Right cardiac atrium (tissue), 5 donors: ENCODE data around the gene CAMSAP1. TPM values are rescaled to one million over a fixed set of nuclear protein-coding genes. Genes with fewer than 3 reads are reported as not detected.
A peak's percentile ranks its signal among the peaks of the same experiment; 100 is the strongest.

Source experiments
- ATAC-seq, 2 donors: fragments of 200-7000 bp; cut with Tn5 transposase; one replicate each; pipeline versions ENCODE4 v1.8.0 to v1.9.1; 2020; ENCODE audit warnings: moderate library complexity in 2 of 2, mild to moderate bottlenecking in 1 of 2
- DNase-seq, 3 donors: peaks; one replicate each; pipeline ENCODE4 v3.0.0-alpha.2; 2020
- H3K27ac ChIP-seq: one replicate; pipeline ENCODE4 v1.5.1; 2013; ENCODE audit warnings: mild to moderate bottlenecking, low read length, control low read depth, moderate library complexity
- H3K27me3 ChIP-seq: one replicate; pipeline ENCODE4 v1.6.1; 2013; ENCODE audit not compliant: control insufficient read depth, insufficient read depth
- H3K4me1 ChIP-seq: one replicate; pipeline ENCODE4 v1.6.1; 2013; ENCODE audit warnings: low read length; ENCODE audit not compliant: control insufficient read depth, insufficient read depth
- H3K4me3 ChIP-seq: one replicate; pipeline ENCODE4 v1.5.1; 2013; ENCODE audit warnings: low read length, control low read depth
- H3K9me3 ChIP-seq: one replicate; pipeline ENCODE4 v1.6.1; 2013; ENCODE audit warnings: low read length; ENCODE audit not compliant: control insufficient read depth
- WGBS: extraction: QIAGEN DNeasy Blood & Tissue Kit; methylation state at CpG from one replicate; pipeline ENCODE4 v1.1.7; 2013; 5-methylcytosine and 5-hydroxymethylcytosine counted together
- intact Hi-C, 4 donors: fragments of 100-400 bp; cut with DNase I; formaldehyde crosslinking; loops; one replicate each; pipeline versions ENCODE4 v1.11.0 to v1.14.0; 2022 to 2023
- polyA plus RNA-seq: library from polyadenylated mRNA; stranded (reverse); fragments of 200-250 nt; gene quantifications from one replicate; pipeline ENCODE4 v1.2.3, GENCODE V29; 2013
- total RNA-seq, 4 donors: library from RNA; stranded (reverse); fragmentation: NEBNext Ultra II Directional; extraction: Animal tissue kit (Norgen Biotek cat#: 25700); gene quantifications; one replicate each; pipeline ENCODE4 v1.2.1, GENCODE V29; 2021
- donor health status: healthy with polysubstance abuse.
- donor health status: DM: no; HTN: yes; CAD: no.
- donor health status: DM: no; HTN: no; CAD: no.
- donor health status: DM: no; HTN: yes; CAD: no; lungs with severe emphysema.
- donor health status: DM: yes; HTN: yes; CAD: no.

CAMSAP1 gene
- total and polyA plus RNA-seq, 5 donors: 10.0 to 22.8 (median 18.2) TPM

DNA sequence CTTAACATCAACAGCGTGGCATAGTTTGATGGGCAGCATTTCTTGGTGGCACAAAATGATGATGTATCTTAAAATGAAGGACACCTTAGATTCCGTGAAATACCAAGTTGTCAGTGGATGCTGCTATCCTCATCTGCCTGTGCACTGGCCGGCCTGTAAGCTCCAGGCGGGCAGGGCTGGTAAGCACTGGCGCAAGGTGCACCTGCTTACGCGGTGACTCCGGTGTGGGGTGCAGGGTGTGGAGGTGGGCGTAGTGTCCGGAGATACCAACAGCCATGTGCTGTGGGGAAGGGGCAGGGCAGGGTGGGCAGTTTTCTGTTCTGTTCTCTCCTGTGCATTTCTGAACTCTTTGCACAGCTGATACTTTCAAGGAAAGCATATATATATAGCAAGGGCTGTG is 103.9 kb downstream of the CAMSAP1 start:
- DNase-seq (no peak), ATAC-seq (no peak)
- 95% methylated on average over 10 of the region's 10 CpGs for WGBS
- H3K27ac ChIP-seq: no peak overlapping the region
- intact Hi-C loops: no loop called here
- H3K4me3 ChIP-seq: no peak overlapping the region
- H3K9me3 ChIP-seq: no peaks in the 10 kb centered on the region
- H3K4me1 ChIP-seq: no peaks in the 10 kb centered on the region
- H3K27me3 ChIP-seq: no peaks in the 10 kb centered on the region

DNA sequence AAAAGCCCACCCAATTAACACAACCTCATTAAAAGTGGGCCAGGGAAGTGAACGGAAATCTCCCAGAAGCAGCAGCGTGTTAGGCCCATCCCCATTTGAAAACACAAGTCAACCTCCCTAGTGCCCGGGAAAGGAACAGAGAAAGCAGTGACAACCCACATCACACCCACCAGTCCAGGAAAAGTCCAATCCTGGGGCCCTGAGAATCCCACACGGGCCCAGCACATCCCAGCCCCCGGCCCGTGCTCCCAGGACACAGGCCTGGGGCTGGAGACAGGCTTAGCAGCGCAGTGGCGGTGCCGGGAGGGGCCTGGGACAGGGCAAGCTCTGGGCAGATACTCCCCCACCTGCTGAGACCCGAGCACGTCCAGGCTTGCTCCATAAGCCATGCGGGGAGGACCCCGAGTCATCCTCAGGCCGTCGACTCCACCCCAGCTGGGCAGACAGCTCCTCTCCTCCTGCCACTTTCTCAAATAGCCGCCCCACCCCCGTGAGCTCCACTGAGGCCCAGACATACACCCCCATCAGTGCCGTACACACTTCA is 104.4 kb downstream of the CAMSAP1 start:
- ATAC-seq (no peak), DNase-seq (peak in 2 of 3 donors; percentile 6 to 35)
- Histone ChIP-seq H3K27ac (no peak overlapping the region), H3K27me3 (no peaks in the 10 kb centered on the region), H3K9me3 (no peaks in the 10 kb centered on the region), H3K4me3 (no peak overlapping the region), H3K4me1 (no peaks in the 10 kb centered on the region)
- 65% methylated on average over 18 of the region's 18 CpGs for WGBS
- intact Hi-C loops: no loop called here

DNA sequence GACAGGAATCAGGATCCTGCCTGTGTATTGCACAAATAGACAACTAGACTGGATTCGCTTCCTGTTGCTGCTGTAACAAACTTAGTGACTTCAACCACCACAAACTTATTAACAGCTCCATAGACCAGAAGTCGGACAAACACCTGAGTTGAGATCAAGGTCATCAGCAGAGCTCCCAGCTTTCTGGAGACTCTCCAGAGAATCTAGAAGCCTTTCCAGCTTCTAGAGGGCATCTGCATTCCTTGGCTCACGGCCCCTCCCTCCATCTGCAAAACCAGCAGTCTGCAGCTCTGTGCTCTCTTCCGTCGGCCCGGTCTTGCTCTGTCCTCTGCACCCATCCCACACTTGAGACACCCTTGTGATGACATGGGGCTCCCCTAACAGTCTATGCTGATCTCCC is 106.3 kb downstream of the CAMSAP1 start:
- Histone ChIP-seq H3K4me1 (no peaks in the 10 kb centered on the region), H3K9me3 (no peaks in the 10 kb centered on the region), H3K27ac (no peak overlapping the region), H3K27me3 (no peaks in the 10 kb centered on the region), H3K4me3 (no peak overlapping the region)
- ATAC-seq: no peak
- intact Hi-C loops: no loop called here
- WGBS: 92% methylated on average over 6 of the region's 6 CpGs
- DNase-seq: no peak

DNA sequence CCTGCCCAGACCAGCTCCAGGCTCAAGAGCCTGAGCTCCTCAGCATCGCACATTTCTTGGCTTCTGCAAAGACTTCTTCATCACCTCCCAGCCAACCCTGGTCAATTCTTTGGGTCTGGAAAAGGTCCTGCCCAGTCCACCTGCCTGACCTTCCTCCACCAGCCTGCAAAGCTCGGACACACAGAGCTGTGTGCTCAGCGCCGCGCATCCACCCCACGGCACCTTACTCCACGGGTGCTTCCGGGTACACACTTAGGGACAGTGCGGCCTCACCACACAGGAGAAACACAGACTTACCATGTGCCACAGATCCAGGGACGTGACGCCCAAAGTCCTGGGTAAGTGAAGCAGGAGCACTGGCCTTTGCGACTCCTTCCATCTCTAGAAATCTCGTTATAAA is 108.1 kb downstream of the CAMSAP1 start:
- Histone ChIP-seq H3K4me1 (no peaks in the 10 kb centered on the region), H3K27me3 (no peaks in the 10 kb centered on the region), H3K27ac (no peak overlapping the region), H3K4me3 (no peak overlapping the region), H3K9me3 (no peaks in the 10 kb centered on the region)
- peak in 2 of 3 donors; percentile 20 to 31 for DNase-seq
- intact Hi-C loops: no loop called here
- ATAC-seq: no peak
- 96% methylated on average over 13 of the region's 13 CpGs for WGBS

DNA sequence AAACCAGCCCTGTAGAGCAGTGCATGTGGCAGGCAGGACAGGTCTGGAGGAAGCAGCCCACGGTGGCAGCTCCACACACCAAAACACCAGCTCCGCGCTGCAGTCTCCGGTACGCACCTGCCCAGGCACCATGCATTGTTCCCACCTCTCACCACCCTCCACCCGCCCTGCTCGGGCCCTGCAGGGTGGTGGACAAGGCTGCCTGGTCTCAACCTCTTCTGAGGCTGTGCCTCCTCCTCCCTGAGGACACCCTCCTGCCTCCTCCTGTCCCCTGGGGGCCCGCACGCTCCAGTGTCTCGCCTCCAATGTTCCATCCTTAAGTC is 109.1 kb downstream of the CAMSAP1 start:
- Histone ChIP-seq H3K4me3 (no peak overlapping the region), H3K27me3 (no peaks in the 10 kb centered on the region), H3K9me3 (no peaks in the 10 kb centered on the region), H3K27ac (no peak overlapping the region), H3K4me1 (no peaks in the 10 kb centered on the region)
- DNase-seq: peak in 1 of 3 donors; percentile 45
- 76% methylated on average over 10 of the region's 10 CpGs for WGBS
- ATAC-seq: no peak
- intact Hi-C loops: no loop called here

DNA sequence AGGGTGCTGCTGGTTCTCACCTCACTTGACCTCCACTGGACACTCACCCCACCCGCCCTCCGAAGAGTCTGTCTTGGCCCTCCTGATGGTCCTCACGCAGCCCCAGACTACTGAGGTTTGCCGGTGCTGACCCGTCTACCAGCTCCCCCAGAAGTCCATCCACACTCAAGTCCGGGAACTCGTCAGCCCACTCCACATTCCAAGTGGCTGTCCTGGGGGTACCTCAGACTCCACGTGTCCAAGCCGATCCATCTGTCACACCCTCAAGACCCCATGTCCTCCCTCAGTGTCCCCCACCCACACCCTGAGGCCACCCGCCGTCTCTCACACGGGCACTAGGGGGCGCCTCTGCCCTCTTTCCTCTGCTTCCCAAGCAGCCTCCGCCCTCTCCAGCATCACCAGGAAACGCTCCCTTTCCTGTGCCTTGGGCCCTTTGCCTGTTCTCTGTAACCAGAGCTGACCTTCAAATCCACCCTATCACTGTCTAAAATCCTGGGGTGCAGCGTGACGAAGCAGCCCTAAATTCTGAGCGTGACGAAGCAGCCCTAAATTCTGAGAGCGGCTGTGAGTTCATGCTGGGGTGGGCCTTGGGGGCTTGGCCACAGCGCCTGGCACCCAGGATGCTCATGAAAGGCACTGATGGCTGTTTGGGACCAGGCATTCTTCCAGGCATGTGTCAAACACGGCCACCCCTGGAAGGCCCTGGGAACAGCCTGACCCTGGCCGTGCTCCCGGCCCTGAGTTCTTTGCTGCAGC is 109.7 kb downstream of the CAMSAP1 start:
- Histone ChIP-seq H3K4me3 (no peak overlapping the region), H3K9me3 (no peaks in the 10 kb centered on the region), H3K27ac (no peak overlapping the region), H3K4me1 (no peaks in the 10 kb centered on the region), H3K27me3 (no peaks in the 10 kb centered on the region)
- intact Hi-C loops: no loop called here
- WGBS: 30% methylated on average over 24 of the region's 24 CpGs
- DNase-seq (peak; percentile 47 to 80 (median 80)), ATAC-seq (peak; percentile 57 to 77)

DNA sequence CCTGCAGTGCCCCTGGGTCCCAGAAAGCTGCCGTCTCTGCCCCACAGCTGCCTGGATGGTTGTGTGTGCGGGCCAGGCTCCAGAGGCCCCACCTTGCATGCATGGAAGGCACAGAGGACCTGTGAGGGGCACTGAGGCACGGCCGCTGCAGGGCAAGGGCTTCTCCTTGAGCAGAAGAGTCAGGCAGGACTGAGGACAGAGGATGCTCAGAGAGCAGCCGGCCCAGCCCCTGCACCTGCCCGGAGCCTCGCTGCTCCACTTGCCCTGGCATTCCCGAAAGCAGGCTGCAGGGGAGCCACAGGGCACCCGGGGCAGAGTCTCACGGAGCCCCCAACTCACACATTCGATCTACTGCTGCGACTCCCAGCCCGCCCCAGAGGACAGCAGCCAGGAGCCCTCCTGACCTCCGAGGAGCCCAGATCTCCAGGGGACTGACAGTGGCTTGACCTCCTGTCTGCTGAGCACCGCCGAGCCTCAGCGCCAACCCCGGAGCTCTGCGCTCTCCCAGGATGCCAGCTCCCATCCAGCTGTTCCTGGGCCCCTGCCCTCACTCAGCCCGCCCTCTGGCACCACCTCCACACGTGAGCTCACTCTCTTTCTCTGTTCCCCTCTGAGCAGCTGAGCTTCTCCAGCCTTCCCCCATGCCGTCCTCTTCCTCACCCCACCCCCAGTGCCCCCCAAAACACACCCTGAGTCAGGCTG is 110.4 kb downstream of the CAMSAP1 start:
- intact Hi-C loops: no loop called here
- Histone ChIP-seq H3K4me3 (no peak overlapping the region), H3K9me3 (no peaks in the 10 kb centered on the region), H3K27me3 (no peaks in the 10 kb centered on the region), H3K27ac (no peak overlapping the region), H3K4me1 (no peaks in the 10 kb centered on the region)
- DNase-seq (peak in 2 of 3 donors; percentile 46 to 51), ATAC-seq (peak in 1 of 2 donors; percentile 7)
- 69% methylated on average over 22 of the region's 22 CpGs for WGBS

DNA sequence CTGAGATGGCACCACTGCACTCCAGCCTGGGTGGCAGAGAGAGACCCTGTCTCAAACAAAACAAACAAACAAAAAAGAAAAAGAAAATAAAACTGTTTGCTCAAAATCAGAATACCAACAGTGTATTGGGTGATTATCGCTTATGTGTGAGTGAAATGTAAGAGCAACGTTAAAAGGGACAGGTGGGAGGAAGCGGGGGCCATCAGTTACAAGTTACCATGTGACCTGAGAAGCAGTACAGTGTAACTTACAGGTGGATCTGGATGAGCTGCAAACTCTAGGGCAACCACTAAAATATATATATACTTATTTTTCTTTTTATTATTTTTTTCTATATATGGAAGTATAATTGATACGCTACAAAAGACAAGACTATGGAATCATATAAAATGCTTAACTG is 112.0 kb downstream of the CAMSAP1 start:
- WGBS: 87% methylated on average over 4 of the region's 4 CpGs
- Histone ChIP-seq H3K4me1 (no peaks in the 10 kb centered on the region), H3K9me3 (no peaks in the 10 kb centered on the region), H3K27me3 (no peaks in the 10 kb centered on the region), H3K27ac (no peak overlapping the region), H3K4me3 (no peak overlapping the region)
- no peak for ATAC-seq
- no peak for DNase-seq
- intact Hi-C loops: no loop called here

DNA sequence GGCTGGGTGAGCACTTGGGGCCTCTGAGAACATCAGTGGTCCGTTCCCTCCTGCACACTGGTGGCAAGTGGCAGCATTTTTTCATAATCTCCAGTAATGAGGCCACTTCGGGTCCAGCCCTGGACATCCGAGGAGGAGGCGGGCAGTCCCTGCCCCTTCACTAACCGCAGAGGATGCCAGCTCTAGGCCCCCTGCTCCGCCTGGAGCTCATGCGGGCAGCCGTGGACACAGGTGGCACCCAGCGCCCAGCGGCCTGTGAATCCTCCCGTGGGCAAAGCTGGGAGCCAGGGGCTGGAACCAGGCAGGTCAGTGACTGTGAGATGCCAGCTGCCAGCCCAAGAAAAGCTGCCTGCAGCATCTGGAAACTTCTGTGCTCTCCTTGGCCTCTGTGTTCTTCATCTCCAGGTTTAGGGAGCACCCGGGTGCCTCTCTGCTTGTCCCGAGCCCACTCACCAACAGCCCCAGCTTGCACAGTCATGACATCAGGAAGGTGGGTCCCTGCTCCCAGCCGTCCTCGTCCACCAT is 112.9 kb downstream of the CAMSAP1 start:
- H3K9me3 ChIP-seq: no peaks in the 10 kb centered on the region
- DNase-seq: peak in 2 of 3 donors; percentile 31 to 32
- intact Hi-C loops: no loop called here
- 84% methylated on average over 15 of the region's 15 CpGs for WGBS
- no peak overlapping the region for H3K27ac ChIP-seq
- no peak overlapping the region for H3K4me3 ChIP-seq
- ATAC-seq: no peak
- H3K4me1 ChIP-seq: no peaks in the 10 kb centered on the region
- H3K27me3 ChIP-seq: no peaks in the 10 kb centered on the region

DNA sequence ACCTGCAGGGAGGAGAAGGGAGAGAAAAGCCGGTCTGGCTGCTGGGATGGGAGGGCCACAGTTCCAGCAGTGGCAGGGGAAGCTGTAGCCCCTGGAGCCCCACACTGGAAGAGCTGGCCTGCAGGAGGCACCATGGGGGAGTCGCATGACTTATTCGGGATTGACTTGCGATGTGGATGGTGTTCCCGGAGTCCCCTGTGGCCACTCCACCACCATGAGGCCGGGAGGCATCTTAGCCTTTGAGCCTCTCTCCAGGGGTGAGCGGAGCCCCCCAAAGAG is 113.3 kb downstream of the CAMSAP1 start:
- 78% methylated on average over 7 of the region's 7 CpGs for WGBS

DNA sequence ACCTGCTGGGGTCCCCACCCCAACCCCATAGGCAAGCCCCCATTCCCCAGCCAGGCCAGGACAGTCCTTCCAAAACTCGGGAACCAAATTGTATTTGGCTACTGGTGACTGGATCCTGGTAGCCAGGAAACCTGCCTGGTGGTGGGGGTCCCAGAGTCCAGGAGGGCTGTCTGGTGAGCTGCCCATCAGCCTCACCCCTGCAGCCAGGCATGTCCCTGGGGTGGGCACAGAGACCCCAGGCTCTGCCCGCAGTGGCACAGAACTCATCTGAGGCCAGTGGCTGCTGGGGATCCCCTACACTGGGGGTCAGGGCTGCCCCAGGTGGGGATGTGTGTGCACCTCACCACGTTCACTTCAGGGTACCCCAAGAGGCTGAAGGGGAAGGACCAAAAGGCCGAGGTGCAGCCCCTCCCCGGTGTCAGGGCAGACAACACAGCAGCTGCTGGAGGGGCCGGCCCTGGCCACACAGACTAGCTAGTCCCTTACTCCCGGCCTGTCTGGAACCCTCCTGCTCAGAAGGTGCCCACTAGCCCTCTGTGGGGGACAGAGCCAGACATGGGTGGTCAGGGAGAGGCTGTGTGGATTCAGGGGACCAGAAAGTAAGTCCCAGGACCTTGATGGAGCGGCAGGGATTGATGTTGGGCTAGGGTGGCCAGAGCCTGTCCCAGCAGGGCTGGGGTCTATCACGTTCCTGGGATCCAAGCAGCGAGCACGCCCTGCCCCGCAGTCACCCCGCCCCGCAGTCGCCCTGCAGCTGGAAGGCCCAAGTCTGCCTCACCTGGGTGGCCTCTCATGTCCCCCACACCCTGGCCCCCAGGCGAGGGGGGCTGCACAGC is 113.9 kb downstream of the CAMSAP1 start:
- Histone ChIP-seq H3K4me1 (no peaks in the 10 kb centered on the region), H3K4me3 (no peak overlapping the region), H3K27ac (no peak overlapping the region), H3K9me3 (no peaks in the 10 kb centered on the region), H3K27me3 (no peaks in the 10 kb centered on the region)
- WGBS: 84% methylated on average over 16 of the region's 16 CpGs
- DNase-seq (peak in 2 of 3 donors; percentile 26 to 39), ATAC-seq (no peak)
- intact Hi-C loops: no loop called here

More for the DNA sequence above, 113.3 kb downstream of the CAMSAP1 start:
- intact Hi-C loops: no loop called here
- ATAC-seq (no peak), DNase-seq (no peak)
- H3K27me3 ChIP-seq: no peaks in the 10 kb centered on the region
- H3K9me3 ChIP-seq: no peaks in the 10 kb centered on the region
- H3K4me3 ChIP-seq: no peak overlapping the region
- H3K27ac ChIP-seq: no peak overlapping the region
- H3K4me1 ChIP-seq: no peaks in the 10 kb centered on the region
